ENCODE data around the gene MALRD1. TPM values are rescaled to one million over a fixed set of nuclear protein-coding genes. Genes with fewer than 3 reads are reported as not detected.
A peak's percentile ranks its signal among the peaks of the same experiment; 100 is the strongest.

The MALRD1 gene
- total and polyA plus RNA-seq, 2 of the 8 experiments (the other 6 are each of a cell fraction or from before 2014, with no cell fraction given): 0.32 to 0.35 TPM

- Histone ChIP-seq H2BK15ac (ENCODE audit: low read length) (no peak overlapping the region), H3K4me2 (ENCODE audit: insufficient read depth in 1 of 2, low read depth in 2 of 2, low read length in 2 of 2) (no peak overlapping the region), H3K36me3 (ENCODE audit: control insufficient read depth in 2 of 4, insufficient read depth in 4 of 4, low read length in 3 of 4) (no peaks in the 10 kb centered on the region), H4K20me1 (replicated peaks in 1 of 2; ENCODE audit: control insufficient read depth in 1 of 2, insufficient read depth in 2 of 2, low read length in 2 of 2) (no peaks in the 10 kb centered on the region), H3K79me2 (ENCODE audit: control insufficient read depth in 1 of 2, insufficient read depth in 2 of 2, low read length in 2 of 2) (no peaks in the 10 kb centered on the region), H4K5ac (ENCODE audit: insufficient read length, low read depth, low read length) (no peak overlapping the region), H3K79me1 (ENCODE audit: low read depth, low read length) (no peaks in the 10 kb centered on the region), H2AFZ (ENCODE audit: low read length) (peak overlapping the region; percentile 84), H3K27ac (ENCODE audit: low read depth, low read length) (no peak overlapping the region), H3K23me2 (ENCODE audit: low read depth, low read length) (no peaks in the 10 kb centered on the region), H2BK120ac (replicated peaks; ENCODE audit: low read depth, low read length) (no peak overlapping the region), H2AK5ac (ENCODE audit: low read depth, low read length) (no peak overlapping the region), H4K8ac (ENCODE audit: extremely low read depth, insufficient read depth, low read length) (no peak overlapping the region), H3K9ac (replicated peaks in 1 of 4; ENCODE audit: extremely low read depth in 1 of 4, low read depth in 3 of 4, low read length in 3 of 4) (no peak overlapping the region), H3K18ac (ENCODE audit: extremely low read depth, low read length) (no peak overlapping the region), H3K4ac (replicated peaks; ENCODE audit: insufficient read length, low read depth, low read length) (no peak overlapping the region), H3K4me3 (ENCODE audit: extremely low read depth in 1 of 4, insufficient read depth in 2 of 4, low read depth in 3 of 4, low read length in 4 of 4) (no peak overlapping the region), H3K56ac (replicated peaks; ENCODE audit: insufficient read length, low read depth, low read length) (no peak overlapping the region), H4K91ac (replicated peaks; ENCODE audit: insufficient read length, low read length) (no peak overlapping the region), H2BK20ac (ENCODE audit: low read length) (no peak overlapping the region), H3K23ac (ENCODE audit: insufficient read length) (no peak overlapping the region), H3K27me3 (replicated peaks in 1 of 4; ENCODE audit: control insufficient read depth in 3 of 4, extremely low read depth in 1 of 4, insufficient read depth in 3 of 4, low read length in 3 of 4) (no peaks in the 10 kb centered on the region), H3K14ac (ENCODE audit: insufficient read length) (no peak overlapping the region), H3K4me1 (replicated peaks in 1 of 4; ENCODE audit: control insufficient read depth in 3 of 4, insufficient read depth in 4 of 4, low read length in 3 of 4) (0 out of 7 replicates have a peak, but pooled peaks cover 0 to 2% (median 0%) of the 10 kb centered on the region in 4 experiments), H3K9me3 (ENCODE audit: insufficient read depth in 2 of 2, low read depth in 1 of 2, low read length in 1 of 2) (no peaks in the 10 kb centered on the region; a peak in 1 of 4 replicates), H2BK5ac (ENCODE audit: low read depth, low read length) (no peak overlapping the region), H2BK12ac (ENCODE audit: low read depth, low read length) (no peak overlapping the region)
- WGBS, 2 experiments (ENCODE audit: extremely low coverage in 1 of 2, insufficient coverage in 1 of 2, insufficient read length in 1 of 2, insufficient replicate concordance in 2 of 2, low coverage in 1 of 2, low lambda C conversion rate in 2 of 2, missing lambda C conversion rate in 1 of 2): 82% methylated on average over 1 of the region's 1 CpG; no CpG with 5 or more reads in 1 of the 2 experiments
- ChIA-PET POLR2A (ENCODE audit: partially characterized antibody) (no interaction called here), CTCF (ENCODE audit: partially characterized antibody) (interaction anchor here (0.7 to 1.6 kb wide), 5 partner anchors 10 to 424 kb away, joined by 3 to 6 read pairs (median 3); no protein-coding TSS in a partner anchor)
- DNase-seq (ENCODE audit: low read depth in 1 of 2, low spot score in 2 of 2) (no peak), FAIRE-seq (peak; percentile 45)
- no peak for TF ChIP-seq SP4 (IDR thresholded peaks at IDR 0.05; ENCODE audit: low read length)
Observed at GRCh38 chr10:19231034-19231433, 182.4 kb downstream of the MALRD1 start.
